Body of pancreas (tissue), 4 donors: Measurements from ENCODE around the gene AUTS2.

ENCODE experiments used
- POLR2A ChIP-seq, 3 donors: fragments of 450-650 bp; IDR thresholded peaks; one replicate each; pipeline ENCODE4 v1.6.1; 2016; ENCODE audit warnings: antibody characterized with exemption in 3 of 3, mild to moderate bottlenecking in 2 of 3
- TF ChIP-seq, protein P1 (sequence below), 7 experiments: fragments of 450-650 bp in 4 of 7; fragments of 200-600 bp in 3 of 7; sonication (generic) in 3 of 7; IDR thresholded peaks; one replicate each; pipeline ENCODE4 v1.5.1; 2016 to 2019; ENCODE audit warnings: antibody characterized with exemption in 7 of 7

DNA sequence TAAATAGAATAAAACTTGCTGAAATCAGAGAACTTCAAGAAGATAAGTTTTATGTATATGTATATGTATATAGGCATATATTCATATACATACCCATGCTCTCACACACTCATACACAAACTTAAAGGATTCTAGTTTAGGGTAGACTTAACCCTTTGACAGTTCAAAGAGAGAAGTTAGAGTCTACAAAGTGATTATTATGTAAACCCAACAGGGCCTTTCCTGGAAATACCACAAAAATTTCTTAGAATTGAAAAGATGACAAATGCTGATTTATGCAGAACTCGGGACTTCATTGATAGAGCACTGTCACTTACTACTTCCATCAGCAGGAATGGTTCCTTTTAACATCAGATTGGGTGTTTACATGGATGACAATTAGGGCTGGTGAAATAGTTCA is 763.5 kb downstream of the AUTS2 start:
- TF ChIP-seq, protein P1, sequence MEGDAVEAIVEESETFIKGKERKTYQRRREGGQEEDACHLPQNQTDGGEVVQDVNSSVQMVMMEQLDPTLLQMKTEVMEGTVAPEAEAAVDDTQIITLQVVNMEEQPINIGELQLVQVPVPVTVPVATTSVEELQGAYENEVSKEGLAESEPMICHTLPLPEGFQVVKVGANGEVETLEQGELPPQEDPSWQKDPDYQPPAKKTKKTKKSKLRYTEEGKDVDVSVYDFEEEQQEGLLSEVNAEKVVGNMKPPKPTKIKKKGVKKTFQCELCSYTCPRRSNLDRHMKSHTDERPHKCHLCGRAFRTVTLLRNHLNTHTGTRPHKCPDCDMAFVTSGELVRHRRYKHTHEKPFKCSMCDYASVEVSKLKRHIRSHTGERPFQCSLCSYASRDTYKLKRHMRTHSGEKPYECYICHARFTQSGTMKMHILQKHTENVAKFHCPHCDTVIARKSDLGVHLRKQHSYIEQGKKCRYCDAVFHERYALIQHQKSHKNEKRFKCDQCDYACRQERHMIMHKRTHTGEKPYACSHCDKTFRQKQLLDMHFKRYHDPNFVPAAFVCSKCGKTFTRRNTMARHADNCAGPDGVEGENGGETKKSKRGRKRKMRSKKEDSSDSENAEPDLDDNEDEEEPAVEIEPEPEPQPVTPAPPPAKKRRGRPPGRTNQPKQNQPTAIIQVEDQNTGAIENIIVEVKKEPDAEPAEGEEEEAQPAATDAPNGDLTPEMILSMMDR (IDR thresholded peaks at IDR 0.05): no peak
- no peak for TF ChIP-seq POLR2A (IDR thresholded peaks at IDR 0.05)
